GM18505 (cell line): ENCODE results near the gene GPR135.

ENCODE experiments used
- ATAC-seq: cut with Tn5 transposase; IDR thresholded peaks from one replicate; pipeline ENCODE4 v1.9.1; 2021; ENCODE audit not compliant: unreplicated experiment
- POLR2A ChIP-seq: IDR thresholded peaks from 4 replicates; pipeline ENCODE4 v1.6.1; 2011; ENCODE audit warnings: borderline replicate concordance; ENCODE audit not compliant: insufficient read depth, insufficient read length; ENCODE audit errors: extremely low read depth

The GPR135 gene

GRCh38 chr14:59483819-59484638 lies 18.8 kb upstream of the GPR135 start, which contains the start of the genes JKAMP and L3HYPDH:
Gene JKAMP (plus strand): TSS chr14:59484517. CDS start chr14:59484590, 73 bp downstream.
Gene L3HYPDH (minus strand): TSS chr14:59484408. CDS start chr14:59484316, 92 bp downstream.
- ATAC-seq, result peak; percentile 87
- TF ChIP-seq POLR2A, result peak; percentile 92

GRCh38 chr14:59483363-59483762 lies 18.2 kb upstream of the GPR135 start:
- ATAC-seq, result no peak
- no peak for TF ChIP-seq POLR2A

- no peak for ATAC-seq
- TF ChIP-seq POLR2A, result no peak
These were observed 17.6 kb upstream of the GPR135 start for GRCh38 chr14:59482541-59483331.

GRCh38 chr14:59481871-59482540 lies 16.8 kb upstream of the GPR135 start:
- TF ChIP-seq POLR2A, result no peak
- no peak for ATAC-seq

GRCh38 chr14:59481407-59481806 lies 16.2 kb upstream of the GPR135 start:
- TF ChIP-seq POLR2A, result no peak

GRCh38 chr14:59480166-59480565 lies 15.0 kb upstream of the GPR135 start:
- TF ChIP-seq POLR2A, result no peak
- no peak for ATAC-seq

More at GRCh38 chr14:59481407-59481806, 16.2 kb upstream of the GPR135 start:
- no peak for ATAC-seq

GRCh38 chr14:59478540-59478939 lies 13.4 kb upstream of the GPR135 start:
- no peak for TF ChIP-seq POLR2A
- no peak for ATAC-seq

GRCh38 chr14:59475709-59476108 lies 10.5 kb upstream of the GPR135 start:
- no peak for TF ChIP-seq POLR2A
- ATAC-seq, result no peak

GRCh38 chr14:59474172-59474571 lies 9.0 kb upstream of the GPR135 start:
- no peak for TF ChIP-seq POLR2A
- ATAC-seq, result no peak

- TF ChIP-seq POLR2A, result no peak
- peak; percentile 67 for ATAC-seq
These were observed 479 bp downstream of the GPR135 start for GRCh38 chr14:59464486-59465315.

GRCh38 chr14:59463787-59464485 lies 1.2 kb downstream of the GPR135 start:
- TF ChIP-seq POLR2A, result no peak
- peak; percentile 43 for ATAC-seq

GRCh38 chr14:59461891-59462290 lies 3.3 kb downstream of the GPR135 start:
- ATAC-seq, result no peak
- no peak for TF ChIP-seq POLR2A
